Activated T-helper 17 cell treated with anti-CD3 and anti-CD28 coated beads, Interleukin-2, amount 50 U/mL, for 72 hours (primary cell): Measurements from ENCODE around the gene HIF1A. TPM values are rescaled to one million over a fixed set of nuclear protein-coding genes. Genes with fewer than 3 reads are reported as not detected.
"Not testable (repeated sequence)": the region's sequence is repeated elsewhere in the genome, so short reads cannot be mapped to it uniquely, and the experiment has no call there.

Experiments
- ATAC-seq: fragments of 150-1000 bp; cut with Tn5 transposase; replicated peaks from 2 replicates; pipeline ENCODE4 v1.10.0; 2021; ENCODE audit warnings: mild to moderate bottlenecking, moderate library complexity
- H3K27ac Mint-ChIP-seq: one replicate; pipeline ENCODE4 v1.8.0; 2022; ENCODE audit warnings: mixed read lengths
- H3K27me3 Mint-ChIP-seq: one replicate; pipeline ENCODE4 v1.8.0; 2022; ENCODE audit warnings: mixed read lengths
- H3K36me3 Mint-ChIP-seq: one replicate; pipeline ENCODE4 v1.8.0; 2022; ENCODE audit warnings: low read depth, mild to moderate bottlenecking, mixed read lengths
- H3K4me1 Mint-ChIP-seq: one replicate; pipeline ENCODE4 v1.8.0; 2022; ENCODE audit warnings: mixed read lengths
- H3K4me3 Mint-ChIP-seq: one replicate; pipeline ENCODE4 v1.8.0; 2022; ENCODE audit warnings: mild to moderate bottlenecking, mixed read lengths
- H3K9me3 Mint-ChIP-seq: one replicate; pipeline ENCODE4 v1.8.0; 2022; ENCODE audit warnings: mixed read lengths
- total RNA-seq, 2 donors: library from RNA; stranded (reverse); gene quantifications; one replicate each; pipeline ENCODE4 v1.2.3, GENCODE V29; 2022

Gene HIF1A
- total RNA-seq, 2 donors from 2014 or later: 123 to 176 TPM

- no peaks in the 10 kb centered on the region for H3K9me3 Mint-ChIP-seq
- H3K27me3 Mint-ChIP-seq: no peaks in the 10 kb centered on the region
Observed at GRCh38 chr14:61694039-61694438, 1.3 kb upstream of the HIF1A start.

GRCh38 chr14:61695695-61696527, 598 bp downstream of the HIF1A start:
- peaks cover 39% of the 10 kb centered on the region for H3K4me1 Mint-ChIP-seq
- peak overlapping the region; percentile 96 for H3K27ac Mint-ChIP-seq
- H3K9me3 Mint-ChIP-seq: peaks cover 5% of the 10 kb centered on the region
- H3K36me3 Mint-ChIP-seq: peaks cover 64% of the 10 kb centered on the region
- peak; percentile 2 for ATAC-seq
- H3K27me3 Mint-ChIP-seq: no peaks in the 10 kb centered on the region
- peak overlapping the region; percentile 99 for H3K4me3 Mint-ChIP-seq

More at GRCh38 chr14:61694039-61694438, 1.3 kb upstream of the HIF1A start:
- Mint-ChIP-seq H3K36me3 (peaks cover 45% of the 10 kb centered on the region), H3K4me3 (peak overlapping the region; percentile 99), H3K4me1 (peaks cover 32% of the 10 kb centered on the region), H3K27ac (no peak overlapping the region)
- no peak for ATAC-seq

- Mint-ChIP-seq H3K4me1 (peaks cover 30% of the 10 kb centered on the region), H3K4me3 (peak overlapping the region; percentile 99), H3K27ac (peak overlapping the region; percentile 96), H3K36me3 (peaks cover 72% of the 10 kb centered on the region), H3K9me3 (peaks cover 5% of the 10 kb centered on the region), H3K27me3 (no peaks in the 10 kb centered on the region)
- no peak for ATAC-seq
Observed at GRCh38 chr14:61696753-61697318, 1.5 kb downstream of the HIF1A start.

- ATAC-seq: no peak
- Mint-ChIP-seq H3K4me3 (peak overlapping the region; percentile 99), H3K4me1 (peaks cover 27% of the 10 kb centered on the region), H3K9me3 (peaks cover 5% of the 10 kb centered on the region), H3K27me3 (no peaks in the 10 kb centered on the region), H3K36me3 (peaks cover 86% of the 10 kb centered on the region), H3K27ac (peak overlapping the region; percentile 96)
Observed at GRCh38 chr14:61698206-61698980, 3.1 kb downstream of the HIF1A start.

- ATAC-seq: no peak
- Mint-ChIP-seq H3K9me3 (peaks cover 5% of the 10 kb centered on the region), H3K27ac (peak overlapping the region; percentile 96), H3K4me3 (peak overlapping the region; percentile 99), H3K4me1 (peaks cover 25% of the 10 kb centered on the region), H3K36me3 (peaks cover 92% of the 10 kb centered on the region), H3K27me3 (no peaks in the 10 kb centered on the region)
Observed at GRCh38 chr14:61699027-61699426, 3.7 kb downstream of the HIF1A start.

GRCh38 chr14:61700104-61700886, 5.0 kb downstream of the HIF1A start:
- H3K4me1 Mint-ChIP-seq: peaks cover 27% of the 10 kb centered on the region
- H3K27me3 Mint-ChIP-seq: no peaks in the 10 kb centered on the region
- H3K4me3 Mint-ChIP-seq: peak overlapping the region; percentile 99
- peaks cover 96% of the 10 kb centered on the region for H3K36me3 Mint-ChIP-seq
- H3K9me3 Mint-ChIP-seq: peaks cover 5% of the 10 kb centered on the region
- ATAC-seq: no peak
- H3K27ac Mint-ChIP-seq: peak overlapping the region; percentile 39

GRCh38 chr14:61701946-61702345, 6.6 kb downstream of the HIF1A start:
- Mint-ChIP-seq H3K4me1 (peaks cover 33% of the 10 kb centered on the region), H3K9me3 (peaks cover 5% of the 10 kb centered on the region), H3K27ac (no peak overlapping the region), H3K4me3 (peak overlapping the region; percentile 99), H3K36me3 (peaks cover 96% of the 10 kb centered on the region), H3K27me3 (no peaks in the 10 kb centered on the region)
- no peak for ATAC-seq

GRCh38 chr14:61703342-61704129, 8.2 kb downstream of the HIF1A start:
- Mint-ChIP-seq H3K27ac (peak overlapping the region; percentile 49), H3K4me3 (peak overlapping the region; percentile 57), H3K9me3 (peaks cover 5% of the 10 kb centered on the region), H3K4me1 (peaks cover 29% of the 10 kb centered on the region), H3K27me3 (no peaks in the 10 kb centered on the region), H3K36me3 (peaks cover 89% of the 10 kb centered on the region)
- peak; percentile 75 for ATAC-seq

- Mint-ChIP-seq H3K4me1 (peaks cover 22% of the 10 kb centered on the region), H3K4me3 (peak overlapping the region; percentile 57), H3K27ac (no peak overlapping the region), H3K9me3 (peaks cover 5% of the 10 kb centered on the region), H3K27me3 (no peaks in the 10 kb centered on the region), H3K36me3 (peaks cover 89% of the 10 kb centered on the region)
- no peak for ATAC-seq
Observed at GRCh38 chr14:61704554-61704953, 9.2 kb downstream of the HIF1A start.

GRCh38 chr14:61705017-61705416, 9.7 kb downstream of the HIF1A start:
- Mint-ChIP-seq H3K27ac (no peak overlapping the region), H3K4me3 (peak overlapping the region; percentile 57)

GRCh38 chr14:61706096-61706690, 10.9 kb downstream of the HIF1A start:
- H3K9me3 Mint-ChIP-seq: no peaks in the 10 kb centered on the region
- ATAC-seq: no peak
- peaks cover 88% of the 10 kb centered on the region for H3K36me3 Mint-ChIP-seq
- H3K27ac Mint-ChIP-seq: peak overlapping the region; percentile 73
- no peaks in the 10 kb centered on the region for H3K27me3 Mint-ChIP-seq
- H3K4me3 Mint-ChIP-seq: peak overlapping the region; percentile 57
- H3K4me1 Mint-ChIP-seq: peaks cover 17% of the 10 kb centered on the region

More at GRCh38 chr14:61705017-61705416, 9.7 kb downstream of the HIF1A start:
- no peak for ATAC-seq
- peaks cover 89% of the 10 kb centered on the region for H3K36me3 Mint-ChIP-seq
- no peaks in the 10 kb centered on the region for H3K27me3 Mint-ChIP-seq
- H3K4me1 Mint-ChIP-seq: peaks cover 23% of the 10 kb centered on the region
- H3K9me3 Mint-ChIP-seq: peaks cover 5% of the 10 kb centered on the region

GRCh38 chr14:61707774-61708173, 12.5 kb downstream of the HIF1A start:
- ATAC-seq, H3K27me3 Mint-ChIP-seq, H3K9me3 Mint-ChIP-seq, H3K27ac Mint-ChIP-seq: not testable (repeated sequence)
- peaks cover 33% of the 10 kb centered on the region for H3K4me1 Mint-ChIP-seq
- H3K4me3 Mint-ChIP-seq: peak overlapping the region; percentile 43
- peaks cover 90% of the 10 kb centered on the region for H3K36me3 Mint-ChIP-seq

GRCh38 chr14:61708693-61709092, 13.4 kb downstream of the HIF1A start:
- H3K9me3 Mint-ChIP-seq, ATAC-seq, H3K27me3 Mint-ChIP-seq: not testable (repeated sequence)
- peaks cover 90% of the 10 kb centered on the region for H3K36me3 Mint-ChIP-seq
- H3K4me1 Mint-ChIP-seq: peaks cover 40% of the 10 kb centered on the region
- peak overlapping the region; percentile 43 for H3K4me3 Mint-ChIP-seq
- peak overlapping the region; percentile 64 for H3K27ac Mint-ChIP-seq
